HepG2 (cell line): ENCODE data around the gene EHD1.
A peak's percentile ranks its signal among the peaks of the same experiment; 100 is the strongest.

Experiments used
- BCL6 ChIP-seq: IDR thresholded peaks from 2 replicates; pipeline ENCODE4 v1.6.1; 2016; ENCODE audit warnings: missing genetic modification reagents, missing compliant biosample characterization
- FOXM1 ChIP-seq: sonication (generic); formaldehyde crosslinking; IDR thresholded peaks from 2 replicates; pipeline ENCODE4 v1.5.0; 2020; ENCODE audit warnings: missing genetic modification reagents
- HNRNPK ChIP-seq: fragments of 200-400 bp; formaldehyde crosslinking; IDR thresholded peaks from 2 replicates; pipeline ENCODE4 v1.6.1; 2018; ENCODE audit warnings: low read length, low read depth, moderate library complexity, mild to moderate bottlenecking; ENCODE audit not compliant: poor library complexity, severe bottlenecking
- HNRNPLL ChIP-seq: fragments of 200-400 bp; formaldehyde crosslinking; IDR thresholded peaks from 2 replicates; pipeline ENCODE4 v1.6.1; 2017; ENCODE audit warnings: mild to moderate bottlenecking, low read depth, low read length; ENCODE audit not compliant: poor library complexity, severe bottlenecking
- SOX6 ChIP-seq, 2 experiments: fragments of 450-650 bp in 1 of 2; sonication (generic) in 1 of 2; formaldehyde crosslinking in 1 of 2; IDR thresholded peaks; 2 replicates each; pipeline versions ENCODE4 v1.4.0 to v1.6.1; 2017 to 2020; ENCODE audit warnings: antibody characterized with exemption in 1 of 2, mild to moderate bottlenecking in 1 of 2, missing genetic modification reagents in 1 of 2
- TP53 ChIP-seq: sonication (generic); formaldehyde crosslinking; conservative IDR thresholded peaks from 2 replicates; pipeline ENCODE4 v1.4.0; 2020; ENCODE audit warnings: missing genetic modification reagents
- ZNF121 ChIP-seq: sonication (generic); formaldehyde crosslinking; IDR thresholded peaks from 2 replicates; pipeline ENCODE4 v1.5.0; 2020; ENCODE audit warnings: mild to moderate bottlenecking, missing genetic modification reagents
- ZNF234 ChIP-seq: sonication (generic); formaldehyde crosslinking; conservative IDR thresholded peaks from 2 replicates; pipeline ENCODE4 v1.5.1; 2020; ENCODE audit warnings: mild to moderate bottlenecking, missing genetic modification reagents
- TF ChIP-seq, protein P1 (sequence below): fragments of 450-650 bp; IDR thresholded peaks from 2 replicates; pipeline ENCODE4 v1.6.1; 2017; ENCODE audit warnings: mild to moderate bottlenecking
- TF ChIP-seq, protein P2 (sequence below), 2 experiments: IDR thresholded peaks; 2 replicates each; pipeline ENCODE4 v1.6.1; 2011 to 2012; ENCODE audit warnings: low read length in 2 of 2, borderline replicate concordance in 1 of 2, low read depth in 1 of 2, mild to moderate bottlenecking in 1 of 2, moderate library complexity in 1 of 2
- TF ChIP-seq, protein P3 (sequence below): conservative IDR thresholded peaks from 2 replicates; pipeline ENCODE4 v1.6.1; 2018; ENCODE audit warnings: missing genetic modification reagents
- TF ChIP-seq, protein P4 (sequence below): sonication (generic); formaldehyde crosslinking; IDR thresholded peaks from 2 replicates; pipeline ENCODE4 v1.8.0; 2022; ENCODE audit warnings: mild to moderate bottlenecking, missing genetic modification reagents, borderline replicate concordance
- TF ChIP-seq, protein P5 (sequence below): sonication (generic); formaldehyde crosslinking; conservative IDR thresholded peaks from 2 replicates; pipeline ENCODE4 v1.4.0; 2020; ENCODE audit warnings: missing genetic modification reagents

DNA sequence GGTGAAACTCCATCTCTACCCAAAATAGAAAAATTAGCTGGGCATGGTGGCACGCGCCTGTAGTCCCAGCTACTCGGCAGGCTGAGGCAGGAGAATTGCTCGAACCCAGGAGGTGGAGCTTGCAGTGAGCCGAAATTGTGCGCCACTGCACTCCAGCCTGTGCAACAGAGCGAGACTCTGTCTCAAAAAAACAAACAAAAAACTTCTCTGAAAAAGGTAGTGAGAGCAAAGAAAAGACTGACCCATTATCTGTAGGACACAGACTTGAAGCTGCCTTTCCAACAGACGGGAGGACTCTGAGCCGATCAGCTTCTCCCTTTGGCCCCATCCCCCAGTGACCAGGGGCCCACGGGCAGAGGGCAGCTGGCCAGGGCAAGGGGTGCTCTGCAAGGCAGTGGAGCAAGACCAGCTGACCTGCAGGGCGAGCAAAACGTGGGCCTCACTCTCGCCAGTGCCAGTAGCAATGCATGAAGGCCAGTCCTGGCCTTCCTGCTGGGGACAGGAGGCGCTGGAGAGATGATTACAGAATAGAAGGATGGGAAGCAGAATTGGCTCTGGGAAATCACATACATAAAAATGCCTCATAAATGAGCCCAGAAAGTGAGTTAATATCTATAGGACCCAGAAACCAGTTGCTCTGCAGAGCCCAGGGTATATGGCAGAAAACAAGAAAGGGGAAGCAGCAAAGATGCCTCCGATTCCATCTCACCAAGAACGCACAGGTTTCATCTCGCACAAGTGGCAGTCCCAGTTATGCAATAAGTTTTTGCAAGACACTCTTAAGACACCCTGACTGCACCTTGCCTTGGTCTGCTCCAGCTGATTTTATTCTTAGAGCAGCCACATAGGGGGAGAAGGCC lies 2.8 kb downstream of the EHD1 start:
- TF ChIP-seq FOXM1 (CRISPR knock-in tag) (no peak), ZNF234 (CRISPR knock-in tag) (no peak), HNRNPLL (peak; percentile 30), ZNF121 (no peak), TP53 (CRISPR knock-in tag) (no peak), HNRNPK (no peak), SOX6 (IDR thresholded peaks at IDR 0.05) (no peak), SOX6 (CRISPR knock-in tag; IDR thresholded peaks at IDR 0.05) (no peak), BCL6 (peak; percentile 13; the same call in 1 of the 2 replicates)
- TF ChIP-seq, protein P1, sequence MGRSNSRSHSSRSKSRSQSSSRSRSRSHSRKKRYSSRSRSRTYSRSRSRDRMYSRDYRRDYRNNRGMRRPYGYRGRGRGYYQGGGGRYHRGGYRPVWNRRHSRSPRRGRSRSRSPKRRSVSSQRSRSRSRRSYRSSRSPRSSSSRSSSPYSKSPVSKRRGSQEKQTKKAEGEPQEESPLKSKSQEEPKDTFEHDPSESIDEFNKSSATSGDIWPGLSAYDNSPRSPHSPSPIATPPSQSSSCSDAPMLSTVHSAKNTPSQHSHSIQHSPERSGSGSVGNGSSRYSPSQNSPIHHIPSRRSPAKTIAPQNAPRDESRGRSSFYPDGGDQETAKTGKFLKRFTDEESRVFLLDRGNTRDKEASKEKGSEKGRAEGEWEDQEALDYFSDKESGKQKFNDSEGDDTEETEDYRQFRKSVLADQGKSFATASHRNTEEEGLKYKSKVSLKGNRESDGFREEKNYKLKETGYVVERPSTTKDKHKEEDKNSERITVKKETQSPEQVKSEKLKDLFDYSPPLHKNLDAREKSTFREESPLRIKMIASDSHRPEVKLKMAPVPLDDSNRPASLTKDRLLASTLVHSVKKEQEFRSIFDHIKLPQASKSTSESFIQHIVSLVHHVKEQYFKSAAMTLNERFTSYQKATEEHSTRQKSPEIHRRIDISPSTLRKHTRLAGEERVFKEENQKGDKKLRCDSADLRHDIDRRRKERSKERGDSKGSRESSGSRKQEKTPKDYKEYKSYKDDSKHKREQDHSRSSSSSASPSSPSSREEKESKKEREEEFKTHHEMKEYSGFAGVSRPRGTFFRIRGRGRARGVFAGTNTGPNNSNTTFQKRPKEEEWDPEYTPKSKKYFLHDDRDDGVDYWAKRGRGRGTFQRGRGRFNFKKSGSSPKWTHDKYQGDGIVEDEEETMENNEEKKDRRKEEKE: no peak
- TF ChIP-seq, protein P2, sequence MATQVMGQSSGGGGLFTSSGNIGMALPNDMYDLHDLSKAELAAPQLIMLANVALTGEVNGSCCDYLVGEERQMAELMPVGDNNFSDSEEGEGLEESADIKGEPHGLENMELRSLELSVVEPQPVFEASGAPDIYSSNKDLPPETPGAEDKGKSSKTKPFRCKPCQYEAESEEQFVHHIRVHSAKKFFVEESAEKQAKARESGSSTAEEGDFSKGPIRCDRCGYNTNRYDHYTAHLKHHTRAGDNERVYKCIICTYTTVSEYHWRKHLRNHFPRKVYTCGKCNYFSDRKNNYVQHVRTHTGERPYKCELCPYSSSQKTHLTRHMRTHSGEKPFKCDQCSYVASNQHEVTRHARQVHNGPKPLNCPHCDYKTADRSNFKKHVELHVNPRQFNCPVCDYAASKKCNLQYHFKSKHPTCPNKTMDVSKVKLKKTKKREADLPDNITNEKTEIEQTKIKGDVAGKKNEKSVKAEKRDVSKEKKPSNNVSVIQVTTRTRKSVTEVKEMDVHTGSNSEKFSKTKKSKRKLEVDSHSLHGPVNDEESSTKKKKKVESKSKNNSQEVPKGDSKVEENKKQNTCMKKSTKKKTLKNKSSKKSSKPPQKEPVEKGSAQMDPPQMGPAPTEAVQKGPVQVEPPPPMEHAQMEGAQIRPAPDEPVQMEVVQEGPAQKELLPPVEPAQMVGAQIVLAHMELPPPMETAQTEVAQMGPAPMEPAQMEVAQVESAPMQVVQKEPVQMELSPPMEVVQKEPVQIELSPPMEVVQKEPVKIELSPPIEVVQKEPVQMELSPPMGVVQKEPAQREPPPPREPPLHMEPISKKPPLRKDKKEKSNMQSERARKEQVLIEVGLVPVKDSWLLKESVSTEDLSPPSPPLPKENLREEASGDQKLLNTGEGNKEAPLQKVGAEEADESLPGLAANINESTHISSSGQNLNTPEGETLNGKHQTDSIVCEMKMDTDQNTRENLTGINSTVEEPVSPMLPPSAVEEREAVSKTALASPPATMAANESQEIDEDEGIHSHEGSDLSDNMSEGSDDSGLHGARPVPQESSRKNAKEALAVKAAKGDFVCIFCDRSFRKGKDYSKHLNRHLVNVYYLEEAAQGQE (IDR thresholded peaks at IDR 0.05; ENCODE audit: borderline replicate concordance in 1 of 2, low read depth in 1 of 2, low read length in 2 of 2): no peak
- TF ChIP-seq, protein P3, sequence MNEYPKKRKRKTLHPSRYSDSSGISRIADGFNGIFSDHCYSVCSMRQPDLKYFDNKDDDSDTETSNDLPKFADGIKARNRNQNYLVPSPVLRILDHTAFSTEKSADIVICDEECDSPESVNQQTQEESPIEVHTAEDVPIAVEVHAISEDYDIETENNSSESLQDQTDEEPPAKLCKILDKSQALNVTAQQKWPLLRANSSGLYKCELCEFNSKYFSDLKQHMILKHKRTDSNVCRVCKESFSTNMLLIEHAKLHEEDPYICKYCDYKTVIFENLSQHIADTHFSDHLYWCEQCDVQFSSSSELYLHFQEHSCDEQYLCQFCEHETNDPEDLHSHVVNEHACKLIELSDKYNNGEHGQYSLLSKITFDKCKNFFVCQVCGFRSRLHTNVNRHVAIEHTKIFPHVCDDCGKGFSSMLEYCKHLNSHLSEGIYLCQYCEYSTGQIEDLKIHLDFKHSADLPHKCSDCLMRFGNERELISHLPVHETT (CRISPR knock-in tag): no peak
- TF ChIP-seq, protein P4, sequence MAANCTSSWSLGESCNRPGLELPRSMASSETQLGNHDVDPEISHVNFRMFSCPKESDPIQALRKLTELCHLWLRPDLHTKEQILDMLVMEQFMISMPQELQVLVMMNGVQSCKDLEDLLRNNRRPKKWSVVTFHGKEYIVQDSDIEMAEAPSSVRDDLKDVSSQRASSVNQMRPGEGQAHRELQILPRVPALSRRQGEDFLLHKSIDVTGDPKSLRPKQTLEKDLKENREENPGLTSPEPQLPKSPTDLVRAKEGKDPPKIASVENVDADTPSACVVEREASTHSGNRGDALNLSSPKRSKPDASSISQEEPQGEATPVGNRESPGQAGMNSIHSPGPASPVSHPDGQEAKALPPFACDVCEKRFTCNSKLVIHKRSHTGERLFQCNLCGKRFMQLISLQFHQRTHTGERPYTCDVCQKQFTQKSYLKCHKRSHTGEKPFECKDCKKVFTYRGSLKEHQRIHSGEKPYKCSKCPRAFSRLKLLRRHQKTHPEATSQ (CRISPR knock-in tag): no peak
- TF ChIP-seq, protein P5, sequence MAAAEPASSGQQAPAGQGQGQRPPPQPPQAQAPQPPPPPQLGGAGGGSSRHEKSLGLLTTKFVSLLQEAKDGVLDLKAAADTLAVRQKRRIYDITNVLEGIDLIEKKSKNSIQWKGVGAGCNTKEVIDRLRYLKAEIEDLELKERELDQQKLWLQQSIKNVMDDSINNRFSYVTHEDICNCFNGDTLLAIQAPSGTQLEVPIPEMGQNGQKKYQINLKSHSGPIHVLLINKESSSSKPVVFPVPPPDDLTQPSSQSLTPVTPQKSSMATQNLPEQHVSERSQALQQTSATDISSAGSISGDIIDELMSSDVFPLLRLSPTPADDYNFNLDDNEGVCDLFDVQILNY (CRISPR knock-in tag): no peak
